Fibroblast of mammary gland (primary cell): ENCODE data around the gene COL7A1.

Experiments
- DNase-seq: peaks from one replicate; pipeline ENCODE4 v3.0.0-alpha.2; 2010; ENCODE audit warnings: low read depth
- H3K4me3 ChIP-seq: 2 replicates; pipeline ENCODE4 v1.5.1; 2011; ENCODE audit warnings: low read depth, mild to moderate bottlenecking, low read length, moderate library complexity; ENCODE audit not compliant: control insufficient read depth
- TF ChIP-seq, protein P1 (sequence below): conservative IDR thresholded peaks from 2 replicates; pipeline ENCODE4 v1.5.1; 2011; ENCODE audit warnings: low read depth, low read length, inconsistent platforms; ENCODE audit not compliant: control insufficient read depth, insufficient read depth

COL7A1 gene

DNA sequence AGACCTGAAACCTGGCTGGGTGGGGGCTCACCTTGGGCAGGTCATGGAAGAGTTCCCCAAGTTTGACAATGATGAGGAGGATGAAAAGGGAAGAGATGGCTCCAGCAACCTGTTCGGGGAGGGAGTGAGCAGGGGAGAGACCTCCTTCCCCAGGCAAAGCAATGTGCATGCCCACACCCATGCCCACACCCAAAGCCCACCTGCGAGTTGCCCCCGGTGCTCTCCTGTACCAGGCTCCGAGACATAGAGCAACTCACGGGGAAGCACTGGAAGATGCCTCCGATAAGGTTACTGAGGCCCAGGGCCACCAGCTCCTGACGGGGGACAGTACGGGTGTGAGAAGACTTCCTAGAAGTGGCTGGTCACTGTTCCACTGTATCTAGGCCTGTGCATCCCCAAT is 35.3 kb upstream of the COL7A1 start:
- DNase-seq = no peak
- TF ChIP-seq, protein P1, sequence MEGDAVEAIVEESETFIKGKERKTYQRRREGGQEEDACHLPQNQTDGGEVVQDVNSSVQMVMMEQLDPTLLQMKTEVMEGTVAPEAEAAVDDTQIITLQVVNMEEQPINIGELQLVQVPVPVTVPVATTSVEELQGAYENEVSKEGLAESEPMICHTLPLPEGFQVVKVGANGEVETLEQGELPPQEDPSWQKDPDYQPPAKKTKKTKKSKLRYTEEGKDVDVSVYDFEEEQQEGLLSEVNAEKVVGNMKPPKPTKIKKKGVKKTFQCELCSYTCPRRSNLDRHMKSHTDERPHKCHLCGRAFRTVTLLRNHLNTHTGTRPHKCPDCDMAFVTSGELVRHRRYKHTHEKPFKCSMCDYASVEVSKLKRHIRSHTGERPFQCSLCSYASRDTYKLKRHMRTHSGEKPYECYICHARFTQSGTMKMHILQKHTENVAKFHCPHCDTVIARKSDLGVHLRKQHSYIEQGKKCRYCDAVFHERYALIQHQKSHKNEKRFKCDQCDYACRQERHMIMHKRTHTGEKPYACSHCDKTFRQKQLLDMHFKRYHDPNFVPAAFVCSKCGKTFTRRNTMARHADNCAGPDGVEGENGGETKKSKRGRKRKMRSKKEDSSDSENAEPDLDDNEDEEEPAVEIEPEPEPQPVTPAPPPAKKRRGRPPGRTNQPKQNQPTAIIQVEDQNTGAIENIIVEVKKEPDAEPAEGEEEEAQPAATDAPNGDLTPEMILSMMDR = no peak
- H3K4me3 ChIP-seq = no peak overlapping the region

DNA sequence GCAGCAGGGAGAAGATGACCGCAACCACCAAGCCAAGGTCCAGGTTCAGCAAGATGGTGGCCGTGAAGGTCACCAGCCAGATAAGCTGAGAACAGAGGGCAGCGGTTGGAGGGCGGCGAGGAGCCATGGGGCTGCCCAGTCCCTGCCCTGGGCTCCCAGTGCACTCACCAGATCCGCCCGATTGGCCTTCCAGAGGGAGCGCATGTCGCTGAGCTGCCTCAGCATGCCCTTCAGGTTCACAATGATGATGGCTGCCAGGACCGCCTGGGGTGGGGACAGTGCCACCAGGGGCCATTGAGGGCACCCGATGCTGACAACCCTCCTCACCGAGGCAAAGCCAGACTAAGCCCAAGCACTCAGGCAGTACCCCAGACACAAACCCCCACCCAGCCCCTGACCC is 34.8 kb upstream of the COL7A1 start:
- no peak for DNase-seq
- H3K4me3 ChIP-seq = no peak overlapping the region
- TF ChIP-seq, protein P1 = no peak

DNA sequence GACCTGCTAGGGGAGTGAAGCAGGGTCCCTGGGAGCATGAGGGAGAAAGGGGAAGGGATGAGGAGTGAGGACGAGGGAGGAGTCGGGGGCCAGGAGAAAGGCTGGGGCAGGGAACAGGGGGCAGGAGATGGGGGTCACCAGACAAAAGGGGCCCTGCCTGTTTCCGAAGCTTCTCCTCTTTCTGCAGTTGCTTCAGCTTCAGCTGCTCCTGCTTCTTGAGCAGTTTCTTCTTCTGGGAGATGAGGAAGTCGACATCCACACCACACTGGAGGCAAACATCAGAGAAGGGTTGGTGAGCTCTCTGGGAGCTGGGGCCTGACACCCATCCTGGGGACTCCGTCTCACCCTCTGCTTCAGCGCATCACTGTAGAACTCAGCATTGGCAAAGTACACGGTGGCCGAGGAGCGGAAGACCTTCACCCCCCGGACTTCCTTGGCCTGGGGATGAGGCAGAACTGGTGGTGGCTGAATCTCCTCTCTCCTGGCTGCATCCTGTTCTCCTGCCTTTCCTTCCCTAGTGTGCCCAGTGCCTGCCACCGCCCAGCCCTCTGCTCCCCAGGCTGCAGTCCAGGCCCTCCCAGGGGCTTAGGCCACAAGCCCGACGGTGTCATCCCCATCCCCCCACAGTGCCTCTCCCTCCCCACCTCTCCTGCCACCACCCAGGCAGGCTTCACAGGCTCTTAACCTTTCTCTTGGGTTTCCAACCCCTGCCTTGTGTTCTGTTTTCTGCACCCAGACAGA is 33.3 kb upstream of the COL7A1 start:
- no peak for DNase-seq
- no peak overlapping the region for H3K4me3 ChIP-seq
- TF ChIP-seq, protein P1 = no peak

DNA sequence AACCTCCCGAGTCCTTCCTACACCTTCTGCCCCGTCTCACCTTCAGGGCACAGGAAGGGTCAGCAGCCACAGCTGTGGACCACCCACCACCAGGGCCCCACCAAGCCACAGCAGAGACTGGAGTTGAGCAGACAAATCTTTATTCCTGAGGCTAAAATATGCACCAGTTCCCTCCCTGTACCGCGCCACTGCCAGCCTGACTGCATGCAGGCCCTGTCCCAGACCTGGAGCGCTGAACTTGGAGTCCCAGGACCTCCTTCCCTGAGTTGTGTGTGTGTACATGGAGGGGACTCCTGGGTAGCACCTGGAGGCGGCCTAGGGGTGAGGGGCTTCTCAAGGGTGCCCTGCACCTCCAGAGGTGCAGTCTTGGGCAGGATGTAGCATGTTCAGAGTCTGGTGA is 30.5 kb upstream of the COL7A1 start:
- TF ChIP-seq, protein P1 = no peak
- DNase-seq = no peak

DNA sequence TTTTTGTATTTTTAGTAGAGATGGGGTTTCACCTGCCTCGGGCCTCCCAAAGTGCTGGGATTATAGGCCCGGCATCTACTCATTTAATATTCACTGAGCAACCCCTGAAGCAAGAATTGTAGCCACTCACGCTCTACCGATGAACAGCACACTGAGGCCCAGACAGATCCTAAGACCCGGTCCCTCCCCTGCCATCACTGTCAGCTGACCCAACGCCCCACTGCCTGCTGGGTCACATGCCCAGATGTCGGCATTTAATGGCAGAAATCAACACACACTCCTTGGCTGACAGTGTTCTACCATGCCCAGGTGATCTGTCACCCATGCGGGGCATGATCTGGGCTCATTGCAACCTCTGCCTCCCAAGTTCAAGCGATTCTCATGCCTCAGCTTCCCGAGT is 29.6 kb upstream of the COL7A1 start:
- TF ChIP-seq, protein P1 = no peak
- no peak overlapping the region for H3K4me3 ChIP-seq
- no peak for DNase-seq

More for the DNA sequence above, 30.5 kb upstream of the COL7A1 start:
- no peak overlapping the region for H3K4me3 ChIP-seq

DNA sequence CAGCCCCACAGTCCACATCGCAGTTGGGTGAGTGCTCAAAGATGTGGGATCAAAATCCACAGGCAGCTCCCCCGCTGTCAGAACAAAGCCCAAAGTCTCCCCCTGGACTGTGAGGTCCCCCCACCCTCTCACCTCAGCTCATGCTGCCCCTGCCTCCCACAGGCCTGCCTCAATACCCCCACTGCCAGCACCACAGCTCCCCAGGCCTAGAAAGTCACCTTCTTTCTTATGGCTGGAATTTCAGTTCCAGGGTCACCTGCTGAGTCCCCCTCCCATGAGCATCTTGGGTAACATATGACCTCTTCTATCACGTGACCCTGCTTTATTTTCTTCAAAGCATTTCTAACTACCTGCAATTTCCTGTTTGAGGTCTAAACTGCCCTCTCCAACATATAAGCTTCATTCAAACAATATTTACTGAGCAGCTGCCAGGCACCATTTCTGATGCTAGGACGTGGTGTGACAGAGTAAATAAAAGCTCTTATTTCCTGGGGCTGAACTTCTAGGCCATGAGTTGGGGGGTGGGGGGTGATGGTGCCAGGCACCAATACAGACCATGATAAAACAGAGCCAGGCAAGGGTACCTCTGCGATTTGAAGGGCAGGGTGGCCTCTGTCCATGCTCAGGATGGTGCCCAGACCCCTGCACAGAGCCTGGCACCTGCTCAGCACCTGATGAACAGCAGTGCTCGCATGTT is 28.9 kb upstream of the COL7A1 start:
- no peak for DNase-seq
- no peak overlapping the region for H3K4me3 ChIP-seq
- TF ChIP-seq, protein P1 = no peak
